ENCODE data around the gene SCN3A.

The SCN3A gene

GRCh38 chr2:165044505-165045303 lies 159.1 kb downstream of the SCN3A start:
- Histone ChIP-seq H2AFZ (ENCODE audit: low read length) (no peak overlapping the region), H3K36me3 (replicated peaks; ENCODE audit: insufficient read depth, low read length) (no peaks in the 10 kb centered on the region), H3K9me2 (replicated peaks; ENCODE audit: insufficient read depth, low read length) (no peaks in the 10 kb centered on the region), H3K4me1 (ENCODE audit: low read length) (no peaks in the 10 kb centered on the region), H3K27me3 (replicated peaks; ENCODE audit: insufficient read depth, low read length) (no peaks in the 10 kb centered on the region), H3K4me2 (ENCODE audit: low read depth, low read length) (no peak overlapping the region), H3K79me2 (ENCODE audit: low read length) (no peaks in the 10 kb centered on the region), H3K9ac (ENCODE audit: low read length) (no peak overlapping the region), H3K27ac (ENCODE audit: low read length) (no peak overlapping the region), H3K4me3 (ENCODE audit: low read length) (no peak overlapping the region), H3F3A (ENCODE audit: insufficient read depth, low read length) (no peaks in the 10 kb centered on the region), H4K20me1 (ENCODE audit: insufficient read depth, low read length) (no peaks in the 10 kb centered on the region), H3K9me3 (replicated peaks; ENCODE audit: insufficient read depth, low read length) (no peaks in the 10 kb centered on the region)
- TF ChIP-seq CTCF (IDR thresholded peaks at IDR 0.05; ENCODE audit: low read length) (no peak), EZH2phosphoT487 (IDR thresholded peaks at IDR 0.05; ENCODE audit: low read length) (no peak), EZH2 (optimal IDR thresholded peaks at IDR 0.05; ENCODE audit: low read depth, low read length) (no peak)
- DNase-seq: no peak

Measured in MM.1S (cell line).